Neuronal stem cell (in vitro differentiated cells): ENCODE results near the gene ENG.

Source experiments
- DNase-seq: peaks from one replicate; pipeline ENCODE4 v3.0.0-alpha.2; 2013; ENCODE audit warnings: low spot score
- H2AFZ ChIP-seq: one replicate; pipeline ENCODE4 v1.6.1; 2013; ENCODE audit warnings: mild to moderate bottlenecking, low read length, inconsistent platforms
- H2AK5ac ChIP-seq: 2 replicates; pipeline ENCODE4 v1.6.1; 2013; ENCODE audit warnings: low read depth, mild to moderate bottlenecking, inconsistent platforms, low read length, moderate library complexity, mixed read lengths
- H2BK120ac ChIP-seq: 2 replicates; pipeline ENCODE4 v1.6.1; 2013; ENCODE audit warnings: low read depth, mild to moderate bottlenecking, inconsistent platforms, low read length, moderate library complexity, mixed read lengths
- H2BK12ac ChIP-seq: one replicate; pipeline ENCODE4 v1.6.1; 2013; ENCODE audit warnings: low read length, inconsistent platforms
- H2BK15ac ChIP-seq: 2 replicates; pipeline ENCODE4 v1.6.1; 2013; ENCODE audit warnings: mild to moderate bottlenecking, low read length, inconsistent platforms, mixed read lengths
- H2BK5ac ChIP-seq: one replicate; pipeline ENCODE4 v1.6.1; 2013; ENCODE audit warnings: inconsistent platforms, mild to moderate bottlenecking, low read length, moderate library complexity
- H3K14ac ChIP-seq: one replicate; pipeline ENCODE4 v1.6.1; 2013; ENCODE audit warnings: low read length, inconsistent platforms
- H3K18ac ChIP-seq: 2 replicates; pipeline ENCODE4 v1.6.1; 2013; ENCODE audit warnings: low read length, inconsistent platforms
- H3K23ac ChIP-seq: 2 replicates; pipeline ENCODE4 v1.6.1; 2013; ENCODE audit warnings: low read depth, mild to moderate bottlenecking, mixed read lengths, low read length, inconsistent platforms; ENCODE audit not compliant: poor library complexity
- H3K27ac ChIP-seq: replicated peaks from 3 replicates; pipeline ENCODE4 v1.5.1; 2013; ENCODE audit warnings: low read length, inconsistent platforms
- H3K27me3 ChIP-seq, 3 experiments: 2 replicates each; pipeline ENCODE4 v1.6.1; 2013; ENCODE audit warnings: low read length in 3 of 3, mild to moderate bottlenecking in 2 of 3, inconsistent platforms in 1 of 3, low read depth in 1 of 3, mixed read lengths in 1 of 3, moderate library complexity in 1 of 3; ENCODE audit not compliant: control insufficient read depth in 3 of 3, insufficient read depth in 3 of 3
- H3K36me3 ChIP-seq, 2 donors: replicated peaks in 1 of 2; 2 replicates each; pipeline ENCODE4 v1.6.1; 2013; ENCODE audit warnings: low read length in 2 of 2; ENCODE audit not compliant: control insufficient read depth in 2 of 2, insufficient read depth in 2 of 2
- H3K4ac ChIP-seq: 2 replicates; pipeline ENCODE4 v1.6.1; 2013; ENCODE audit warnings: inconsistent platforms, mild to moderate bottlenecking, low read length, moderate library complexity
- H3K4me1 ChIP-seq, 2 donors: 1 replicate in 1 of 2; 2 replicates in 1 of 2; pipeline ENCODE4 v1.6.1; 2013; ENCODE audit warnings: low read length in 2 of 2, low read depth in 1 of 2; ENCODE audit not compliant: control insufficient read depth in 2 of 2, insufficient read depth in 1 of 2
- H3K4me2 ChIP-seq: one replicate; pipeline ENCODE4 v1.6.1; 2013; ENCODE audit warnings: mild to moderate bottlenecking, low read length, inconsistent platforms; ENCODE audit not compliant: insufficient read depth, poor library complexity, severe bottlenecking
- H3K4me3 ChIP-seq, 2 donors: 2 replicates each; pipeline ENCODE4 v1.5.1; 2013; ENCODE audit warnings: low read length in 2 of 2, mild to moderate bottlenecking in 2 of 2, inconsistent platforms in 1 of 2, moderate library complexity in 1 of 2
- H3K79me1 ChIP-seq: one replicate; pipeline ENCODE4 v1.6.1; 2013; ENCODE audit warnings: low read depth, mild to moderate bottlenecking, inconsistent platforms, low read length, moderate library complexity
- H3K9ac ChIP-seq: one replicate; pipeline ENCODE4 v1.6.1; 2013; ENCODE audit warnings: mild to moderate bottlenecking, low read depth, low read length, inconsistent platforms; ENCODE audit not compliant: poor library complexity
- H3K9me3 ChIP-seq, 2 donors: replicated peaks in 1 of 2; 2 replicates each; pipeline versions ENCODE3 to v1.6.1; 2013; ENCODE audit warnings: low read length in 2 of 2, mild to moderate bottlenecking in 2 of 2, inconsistent platforms in 1 of 2, low read depth in 1 of 2, mixed read lengths in 1 of 2, moderate library complexity in 1 of 2; ENCODE audit not compliant: control insufficient read depth in 2 of 2, insufficient read depth in 1 of 2
- H4K8ac ChIP-seq: one replicate; pipeline ENCODE4 v1.6.1; 2013; ENCODE audit warnings: low read depth, mild to moderate bottlenecking, inconsistent platforms, low read length, moderate library complexity
- H4K91ac ChIP-seq: one replicate; pipeline ENCODE4 v1.6.1; 2013; ENCODE audit warnings: low read length, low read depth, mild to moderate bottlenecking, inconsistent platforms; ENCODE audit not compliant: poor library complexity
- WGBS, 2 donors: extraction: QIAGEN DNeasy Blood & Tissue Kit; methylation state at CpG; one replicate each; pipeline ENCODE4 v1.1.7; 2013; ENCODE audit warnings: missing lambda C conversion rate in 2 of 2, mixed read lengths in 1 of 2; ENCODE audit not compliant: insufficient read length in 2 of 2, insufficient replicate concordance in 1 of 2; ENCODE audit errors: extremely low coverage in 2 of 2; 5-methylcytosine and 5-hydroxymethylcytosine counted together

ENG gene

GRCh38 chr9:127854960-127855359 is 502 bp upstream of the ENG start:
- Histone ChIP-seq H4K91ac (no peak overlapping the region), H4K8ac (no peak overlapping the region), H3K18ac (no peak overlapping the region), H3K14ac (no peak overlapping the region), H2BK120ac (no peak overlapping the region), H3K9ac (no peak overlapping the region), H3K36me3 (no peaks in the 10 kb centered on the region), H3K79me1 (peaks cover 1% of the 10 kb centered on the region), H3K27ac (no peak overlapping the region), H3K4me3 (no peak overlapping the region), H3K27me3 (no peaks in the 10 kb centered on the region), H3K4me2 (no peak overlapping the region), H2BK12ac (no peak overlapping the region), H3K9me3 (no peaks in the 10 kb centered on the region), H3K23ac (no peak overlapping the region), H2BK15ac (no peak overlapping the region), H3K4ac (no peak overlapping the region), H2AK5ac (no peak overlapping the region), H2BK5ac (no peak overlapping the region), H2AFZ (no peak overlapping the region), H3K4me1 (peaks cover 0 to 3% of the 10 kb centered on the region in 2 donors)
- DNase-seq: no peak
- no CpG with 5 or more reads among the region's 11 CpGs for WGBS, 2 donors

- no peak overlapping the region for H4K91ac ChIP-seq
- H3K4me3 ChIP-seq: no peak overlapping the region
- H3K14ac ChIP-seq: no peak overlapping the region
- H2AFZ ChIP-seq: peak overlapping the region; percentile 75
- no peak overlapping the region for H3K4me2 ChIP-seq
- H3K27me3 ChIP-seq: no peaks in the 10 kb centered on the region
- peaks cover 1% of the 10 kb centered on the region for H3K79me1 ChIP-seq
- no peaks in the 10 kb centered on the region for H3K36me3 ChIP-seq
- no peak overlapping the region for H3K27ac ChIP-seq
- no peak overlapping the region for H3K4ac ChIP-seq
- H3K9me3 ChIP-seq: peaks cover 0 to 10% of the 10 kb centered on the region in 2 donors
- peak overlapping the region; percentile 41 for H2BK12ac ChIP-seq
- H3K9ac ChIP-seq: no peak overlapping the region
- H3K4me1 ChIP-seq: peaks cover 0 to 3% of the 10 kb centered on the region in 2 donors
- H2BK15ac ChIP-seq: no peak overlapping the region
- H4K8ac ChIP-seq: no peak overlapping the region
- H2AK5ac ChIP-seq: peak overlapping the region; percentile 76
- no peak overlapping the region for H2BK5ac ChIP-seq
- DNase-seq: no peak
- H3K18ac ChIP-seq: no peak overlapping the region
- WGBS, 2 donors: no CpG with 5 or more reads among the region's 13 CpGs
- H2BK120ac ChIP-seq: no peak overlapping the region
- H3K23ac ChIP-seq: no peak overlapping the region
Measured at GRCh38 chr9:127853312-127854183, 910 bp downstream of the ENG start.

- Histone ChIP-seq H2BK120ac (no peak overlapping the region), H4K91ac (no peak overlapping the region), H4K8ac (no peak overlapping the region), H3K9me3 (peaks cover 0 to 10% of the 10 kb centered on the region in 2 donors), H3K4me2 (no peak overlapping the region), H3K27ac (no peak overlapping the region), H2BK5ac (no peak overlapping the region), H3K4me3 (no peak overlapping the region), H3K4me1 (peaks cover 0 to 3% of the 10 kb centered on the region in 2 donors), H3K4ac (no peak overlapping the region), H3K14ac (no peak overlapping the region), H3K36me3 (no peaks in the 10 kb centered on the region), H3K79me1 (peaks cover 1% of the 10 kb centered on the region), H2BK15ac (no peak overlapping the region), H2AFZ (no peak overlapping the region), H3K9ac (no peak overlapping the region), H2AK5ac (no peak overlapping the region), H3K23ac (no peak overlapping the region), H2BK12ac (no peak overlapping the region), H3K27me3 (no peaks in the 10 kb centered on the region), H3K18ac (no peak overlapping the region)
- no peak for DNase-seq
- no CpG with 5 or more reads among the region's 9 CpGs for WGBS, 2 donors
Measured at GRCh38 chr9:127852829-127853228, 1.6 kb downstream of the ENG start.

DNA sequence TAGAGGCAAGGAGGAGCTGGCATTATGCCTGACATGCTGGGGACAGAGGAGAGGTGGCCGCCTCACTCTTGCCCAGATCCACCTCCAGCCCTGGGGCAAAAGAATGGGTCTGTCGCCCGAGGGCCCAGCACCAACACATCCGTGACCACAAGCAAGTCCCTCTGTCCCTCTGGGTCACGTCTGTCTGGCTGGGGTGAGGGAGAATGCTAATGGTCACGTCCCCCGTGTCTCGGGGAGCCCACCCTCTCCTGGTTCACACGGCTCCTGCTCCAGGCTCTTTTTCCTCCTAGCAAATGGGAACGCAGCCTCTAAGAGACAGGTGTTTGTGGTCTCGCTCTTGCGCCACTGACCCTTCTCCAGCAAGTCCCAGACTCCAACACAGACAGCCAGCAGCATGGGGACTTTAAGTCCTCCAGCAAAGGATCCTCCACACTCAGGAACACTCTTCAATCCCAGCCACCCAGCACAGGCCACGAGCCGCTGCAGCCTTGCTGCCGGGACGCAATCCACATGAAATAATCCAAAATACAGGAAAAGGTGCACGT is 4.1 kb downstream of the ENG start:
- H3K79me1 ChIP-seq: no peaks in the 10 kb centered on the region
- WGBS, 2 donors: no CpG with 5 or more reads among the region's 17 CpGs
- no peak overlapping the region for H3K4me2 ChIP-seq

More for the DNA sequence above, 4.1 kb downstream of the ENG start:
- Histone ChIP-seq H3K14ac (no peak overlapping the region), H3K18ac (no peak overlapping the region), H2BK15ac (no peak overlapping the region), H3K36me3 (no peaks in the 10 kb centered on the region), H3K9me3 (peaks cover 0 to 10% of the 10 kb centered on the region in 2 donors), H2AFZ (no peak overlapping the region), H3K27me3 (no peaks in the 10 kb centered on the region), H2AK5ac (peak overlapping the region; percentile 39), H3K27ac (no peak overlapping the region), H2BK120ac (no peak overlapping the region), H3K9ac (no peak overlapping the region), H3K4me1 (peaks cover 0 to 5% of the 10 kb centered on the region in 2 donors), H3K23ac (no peak overlapping the region), H2BK12ac (no peak overlapping the region), H4K91ac (no peak overlapping the region), H3K4ac (no peak overlapping the region), H3K4me3 (no peak overlapping the region), H2BK5ac (no peak overlapping the region), H4K8ac (no peak overlapping the region)
- no peak for DNase-seq
